Mesenteric fat pad (tissue), 1 donor: Measurements from ENCODE around the gene NKX6-1. TPM values are rescaled to one million over a fixed set of nuclear protein-coding genes. Genes with fewer than 3 reads are reported as not detected.

Experiments
- DNase-seq: peaks from one replicate; pipeline ENCODE4 v3.0.0-alpha.2; 2020; ENCODE audit warnings: low spot score
- total RNA-seq: library from RNA; stranded (reverse); fragmentation: NEBNext Ultra II Directional; extraction: Animal tissue kit (Norgen Biotek cat#: 25700); gene quantifications from one replicate; pipeline ENCODE4 v1.2.1, GENCODE V29; 2021
- donor health status: DM: yes; HTN: yes; CAD: no.

Gene NKX6-1
- total RNA-seq, 1 donor from 2014 or later: not detected

DNA sequence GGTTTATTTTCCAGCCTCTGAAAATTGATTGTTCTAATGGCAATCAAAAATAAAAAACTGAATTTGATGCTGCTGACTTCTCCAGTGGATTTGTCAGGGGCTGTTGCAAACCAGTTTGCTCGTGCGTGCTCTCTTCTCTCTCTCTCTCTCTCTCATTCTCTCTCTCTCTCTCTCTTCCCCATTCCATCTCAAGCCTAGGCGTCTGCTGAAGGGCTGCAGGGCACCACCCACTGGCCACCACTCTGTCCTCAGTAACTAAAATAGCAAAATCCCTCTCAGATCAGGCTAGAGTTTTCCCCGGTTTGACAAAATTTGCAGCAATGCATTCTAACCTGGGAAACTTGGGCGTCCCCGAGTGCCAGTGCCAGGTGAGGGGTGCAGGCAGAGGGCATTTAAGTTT lies 19.4 kb downstream of the NKX6-1 start:
- DNase-seq: no peak

- no peak for DNase-seq
These were observed 21.4 kb downstream of the NKX6-1 start for GRCh38 chr4:84477738-84478137.

- no peak for DNase-seq
These were observed 25.0 kb downstream of the NKX6-1 start for GRCh38 chr4:84474107-84474506.

DNA sequence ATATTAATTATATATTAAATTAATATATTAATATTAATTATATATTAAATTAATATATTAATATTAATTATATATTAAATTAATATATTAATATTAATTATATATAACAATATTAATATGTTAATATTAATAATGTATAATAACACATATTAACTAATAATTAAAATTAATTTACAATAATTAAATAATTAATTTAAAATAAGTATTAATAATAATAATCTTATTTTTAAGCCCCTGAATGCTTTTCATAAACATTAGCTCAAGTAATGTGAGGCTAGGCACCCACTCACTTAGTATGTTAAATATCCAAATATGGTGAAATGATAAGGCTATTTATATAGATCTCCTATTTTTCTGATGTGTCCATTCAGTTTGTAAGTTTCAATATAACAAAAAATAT lies 26.9 kb downstream of the NKX6-1 start:
- no peak for DNase-seq

GRCh38 chr4:84470204-84470785 lies 28.8 kb downstream of the NKX6-1 start:
- DNase-seq: no peak

DNA sequence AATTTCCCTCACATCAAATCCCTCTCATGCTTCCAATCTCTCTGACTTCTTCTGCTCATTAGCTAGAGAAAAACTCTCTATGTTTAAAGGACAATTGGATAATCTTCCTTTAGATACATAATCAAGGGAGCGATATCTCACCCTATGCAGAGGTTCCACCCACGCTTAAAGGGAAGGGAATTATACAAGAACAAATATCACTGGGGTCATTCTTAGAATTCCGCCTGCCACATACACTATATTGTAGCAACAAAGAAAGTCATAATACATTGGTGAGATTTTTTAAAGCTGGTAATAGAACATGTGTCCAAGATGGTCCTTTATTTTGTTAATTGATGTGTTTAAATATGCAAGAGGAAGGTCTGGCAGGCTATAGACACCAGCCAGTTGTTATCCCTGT lies 31.5 kb downstream of the NKX6-1 start:
- DNase-seq: no peak

DNA sequence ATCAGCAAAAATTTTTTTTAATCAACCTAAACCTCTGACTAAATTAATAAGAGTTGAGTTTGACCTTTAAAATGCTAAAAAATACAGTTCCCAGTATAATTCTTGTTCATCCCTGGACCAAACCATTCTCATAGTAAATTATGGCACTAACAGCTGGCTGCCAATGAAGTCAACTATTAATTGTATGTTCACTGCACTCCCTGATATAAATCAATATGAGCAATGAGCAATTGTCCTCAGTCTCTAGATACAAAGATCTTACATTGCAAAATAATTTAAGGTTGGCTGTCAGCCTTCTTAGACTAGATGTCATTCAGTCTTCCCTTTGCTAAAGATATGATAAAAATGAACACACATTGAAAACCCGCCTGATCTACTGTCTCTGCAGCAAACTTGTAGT lies 39.3 kb downstream of the NKX6-1 start:
- no peak for DNase-seq

- DNase-seq: no peak
These were observed 42.9 kb downstream of the NKX6-1 start for GRCh38 chr4:84456157-84456556.

DNA sequence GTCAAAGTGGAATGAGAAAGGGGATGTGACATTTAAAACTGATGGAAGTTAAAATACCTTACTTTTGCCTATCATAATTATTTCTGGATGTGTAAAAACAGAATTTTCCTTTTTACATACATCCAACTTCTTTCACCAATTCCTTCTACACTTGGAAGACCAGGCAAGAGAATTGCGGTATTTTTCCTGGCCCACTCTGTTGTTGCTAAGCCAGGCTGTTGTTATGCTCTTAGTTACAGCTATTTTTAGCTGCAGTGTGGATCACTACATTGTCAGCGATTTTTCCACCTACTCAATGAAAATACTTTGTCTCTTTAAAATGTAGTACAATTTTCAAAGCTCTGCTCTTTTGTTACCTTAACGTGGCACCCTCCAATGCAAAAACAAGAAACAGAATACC lies 43.4 kb downstream of the NKX6-1 start:
- DNase-seq: no peak

- no peak for DNase-seq
These were observed 47.5 kb downstream of the NKX6-1 start for GRCh38 chr4:84451546-84451945.

DNA sequence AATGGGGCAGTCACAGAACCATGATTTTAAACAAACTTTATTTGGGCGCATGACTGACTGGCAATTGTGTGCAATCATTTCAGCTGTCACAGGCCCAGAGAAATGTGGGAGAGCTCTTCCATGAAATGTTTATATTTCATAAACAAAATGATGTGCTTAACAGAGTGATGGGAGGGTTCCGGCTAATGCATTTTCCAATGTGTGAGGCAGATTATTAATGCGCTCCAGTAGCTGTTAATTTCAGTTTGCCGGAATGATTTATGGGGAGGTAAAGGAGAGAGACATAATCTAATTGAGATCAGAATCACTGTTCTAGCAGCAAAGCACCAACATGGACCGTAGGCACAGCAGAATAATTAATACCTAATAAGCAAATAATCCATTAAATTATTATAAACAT lies 55.6 kb downstream of the NKX6-1 start:
- DNase-seq: no peak

DNA sequence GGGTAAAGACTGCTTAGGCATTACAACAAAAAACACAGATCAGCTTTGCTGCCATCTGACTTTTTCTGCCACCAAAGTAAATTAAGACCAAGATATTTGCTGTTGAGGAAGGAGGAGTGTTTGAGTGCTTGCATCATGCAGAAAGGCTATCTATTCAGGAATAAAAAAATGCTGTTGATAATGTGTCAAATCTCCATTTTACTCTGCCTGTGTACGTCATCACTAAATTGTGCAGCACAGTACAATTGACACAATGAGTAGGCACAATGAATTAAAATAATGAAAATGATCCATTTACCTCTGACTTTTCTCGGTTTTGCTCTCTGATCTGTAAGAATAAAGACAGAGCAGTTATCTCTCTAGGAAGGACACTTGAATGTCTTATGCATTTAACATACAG lies 56.3 kb downstream of the NKX6-1 start:
- DNase-seq: no peak

Other genes starting within 250 kb of the NKX6-1 start
- 0.29 TPM for gene CDS1, start 83.8 kb upstream of the NKX6-1 start, total RNA-seq